Activated T-cell treated with anti-CD3 and anti-CD28 coated beads for 1 hour (primary cell): ENCODE data around the gene COA6.

Source experiments
- DNase-seq: peaks from one replicate; pipeline ENCODE4 v3.0.0-alpha.2; 2020; ENCODE audit warnings: low read depth

The COA6 gene

DNA sequence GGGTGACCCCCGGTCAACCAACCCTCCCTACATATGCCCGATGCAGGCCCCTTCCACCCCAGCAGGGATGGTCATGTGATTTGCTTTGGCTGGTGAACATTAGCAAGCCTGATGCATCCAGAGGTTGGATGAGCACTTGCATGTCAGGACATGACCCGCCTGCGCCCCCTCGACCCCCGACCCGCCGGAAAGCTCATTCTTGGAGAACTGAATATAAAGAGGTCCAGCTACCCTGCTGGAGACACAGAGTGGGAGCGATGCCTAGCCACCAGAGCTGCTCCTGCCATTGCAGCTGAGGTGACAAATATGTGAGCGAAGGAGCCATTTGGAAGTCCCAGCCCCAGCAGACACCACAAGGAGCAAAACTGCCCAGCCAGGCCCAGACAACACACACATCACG, 39.6 kb downstream of the COA6 start:
- no peak for DNase-seq

DNA sequence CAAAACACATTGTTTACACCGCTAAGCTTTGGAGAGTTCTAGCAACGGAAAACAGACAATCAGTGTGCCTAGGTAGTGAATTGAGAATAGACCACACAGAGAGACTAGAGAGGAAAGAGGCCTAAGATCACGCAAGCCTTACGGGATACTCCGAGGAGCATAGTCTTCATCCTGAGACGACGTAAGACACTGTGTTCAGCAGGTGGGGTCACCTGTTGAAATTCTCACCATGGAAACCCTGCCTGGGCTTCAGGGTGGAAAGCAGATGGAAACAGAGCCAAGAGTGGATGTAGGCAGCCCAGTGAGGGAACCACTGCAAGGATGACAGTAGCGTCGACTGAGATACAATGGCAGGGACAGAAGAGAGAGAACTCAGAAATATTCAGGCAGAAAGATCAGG, 40.2 kb downstream of the COA6 start:
- DNase-seq, result no peak

GRCh38 chr1:234413990-234414389, 40.7 kb downstream of the COA6 start:
- DNase-seq, result no peak

DNA sequence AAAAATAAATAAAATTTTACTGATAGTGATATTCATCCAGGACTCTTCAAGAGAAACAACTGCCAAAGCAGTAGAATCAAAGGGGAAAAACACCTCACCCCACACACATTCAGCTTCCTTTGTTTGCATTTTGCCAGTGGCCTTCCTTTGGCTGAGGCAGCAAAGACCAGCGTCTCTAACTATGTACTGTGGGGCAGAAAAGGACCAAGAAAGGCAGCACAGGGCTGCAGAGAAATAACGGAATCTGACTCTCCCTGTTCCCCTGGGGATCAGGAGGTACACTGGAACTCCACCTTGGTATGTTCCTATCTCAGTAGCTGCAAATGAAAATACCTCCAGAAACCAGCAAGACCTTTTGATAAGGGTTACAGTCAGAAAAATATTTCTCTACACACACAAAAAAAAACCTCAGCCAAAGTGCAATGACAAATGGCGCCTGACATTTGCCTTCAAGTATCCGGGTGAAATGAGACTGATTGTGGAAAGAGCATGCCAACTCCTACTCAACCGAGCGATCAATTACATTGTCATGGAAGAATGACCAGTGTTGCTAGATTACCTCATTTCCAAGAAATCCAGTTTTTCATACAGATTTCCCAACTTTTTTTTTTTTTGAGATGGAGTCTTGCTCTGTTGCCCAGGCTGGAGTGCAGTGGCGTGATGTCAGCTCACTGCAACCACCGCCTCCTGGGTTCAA, 54.8 kb downstream of the COA6 start:
- DNase-seq, result no peak

DNA sequence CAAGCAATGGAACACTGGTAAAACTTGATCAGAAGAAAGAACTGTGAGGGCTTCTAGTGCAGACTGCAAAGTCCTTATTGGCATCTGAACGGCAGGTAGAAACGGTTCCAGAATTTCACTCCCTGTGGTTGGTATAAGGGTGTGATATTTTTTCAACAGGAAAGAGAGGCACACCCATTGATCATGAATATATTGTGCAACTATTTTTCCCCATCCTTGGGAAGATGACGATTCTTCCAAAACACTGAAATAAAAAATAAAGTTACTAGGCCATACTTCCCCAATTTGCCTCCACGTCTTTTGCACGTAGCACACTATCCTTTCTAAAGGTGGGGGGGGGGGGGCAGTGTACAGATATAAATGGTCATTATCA, 56.2 kb downstream of the COA6 start:
- DNase-seq, result no peak

- DNase-seq, result no peak
These were observed 57.4 kb downstream of the COA6 start for GRCh38 chr1:234430691-234431090.

DNA sequence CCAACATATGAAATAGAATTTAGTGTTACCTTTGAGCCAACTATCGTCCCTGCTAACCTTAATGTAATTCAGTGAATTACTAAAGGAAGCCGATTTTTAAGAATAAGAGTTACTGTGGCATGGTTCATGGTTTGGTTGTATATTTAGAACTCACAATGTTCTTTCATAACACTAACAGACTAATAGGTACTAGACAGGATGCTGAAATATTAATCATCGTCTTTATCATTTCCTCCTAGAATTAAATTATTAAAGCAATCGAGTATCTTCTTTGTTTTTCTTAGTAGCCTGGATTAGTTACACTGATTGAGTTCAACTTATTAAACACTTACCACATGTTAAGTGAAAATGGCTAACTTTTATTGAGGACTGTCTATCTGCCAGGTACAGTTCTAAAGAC, 58.0 kb downstream of the COA6 start:
- no peak for DNase-seq

DNA sequence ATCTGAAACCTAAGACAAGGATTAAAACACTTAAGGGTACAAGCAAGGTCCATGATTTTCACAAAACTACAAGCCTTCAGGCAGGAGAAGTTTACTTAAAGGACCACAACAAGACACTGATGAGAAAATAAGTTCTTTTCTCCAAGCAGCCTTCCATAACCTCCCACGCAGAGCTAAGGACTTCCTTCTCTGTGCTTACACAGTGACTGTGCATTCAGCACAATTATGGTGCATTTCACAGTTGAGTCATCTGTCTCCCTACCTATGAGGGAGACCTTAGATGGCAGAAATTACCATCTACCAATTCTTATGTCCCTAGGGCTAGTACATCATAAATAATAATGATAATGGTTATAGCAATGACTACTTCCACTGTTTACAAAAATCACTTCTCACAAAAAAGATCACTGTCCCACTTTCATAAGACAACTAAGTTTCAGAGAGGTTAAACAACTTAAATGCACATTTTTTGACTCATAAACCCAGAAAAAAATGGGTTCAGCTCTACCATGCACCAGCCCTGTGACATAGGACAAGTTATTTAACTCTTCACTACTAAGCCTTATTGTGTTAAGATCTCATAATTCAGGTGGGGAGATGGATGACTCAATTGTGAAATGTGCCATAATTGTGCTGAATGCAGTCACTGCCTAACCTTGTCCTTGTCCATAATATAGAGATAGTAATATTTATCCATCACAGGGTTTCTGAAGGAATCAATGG, 60.5 kb downstream of the COA6 start:
- no peak for DNase-seq
